ENCODE measurements around the gene NRM. TPM values are rescaled to one million over a fixed set of nuclear protein-coding genes. Genes with fewer than 3 reads are reported as not detected.

NRM gene
- total and polyA plus RNA-seq, 2 of the 13 experiments (the other 11 are each of a cell fraction or from before 2014, with no cell fraction given), result 12.5 to 16.0 TPM

- TF ChIP-seq HOXA9 (CRISPR knock-in tag; IDR thresholded peaks at IDR 0.05; ENCODE audit: borderline replicate concordance) (no peak), FOXO1 (CRISPR knock-in tag; IDR thresholded peaks at IDR 0.05) (peak; percentile 48; the same call in 1 of the 2 replicates), NFKBIZ (CRISPR knock-in tag; IDR thresholded peaks at IDR 0.05) (no peak; the same call in 1 of the 2 replicates), PHF8 (CRISPR knock-in tag; IDR thresholded peaks at IDR 0.05) (peak; percentile 96), SNRNP70 (IDR thresholded peaks at IDR 0.05; ENCODE audit: low read depth, low read length) (no peak), ZSCAN30 (CRISPR knock-in tag; IDR thresholded peaks at IDR 0.05) (no peak), NPAS2 (CRISPR knock-in tag; IDR thresholded peaks at IDR 0.05; ENCODE audit: borderline replicate concordance) (no peak), ARID2 (CRISPR knock-in tag; IDR thresholded peaks at IDR 0.05; ENCODE audit: borderline replicate concordance) (peak; percentile 79; the same call in 1 of the 2 replicates), PAF1 (CRISPR knock-in tag; IDR thresholded peaks at IDR 0.05) (no peak), EED (CRISPR knock-in tag; IDR thresholded peaks at IDR 0.05) (no peak; the same call in 1 of the 2 replicates), ZNF546 (CRISPR knock-in tag; conservative IDR thresholded peaks at IDR 0.05) (0 out of 2 replicates have a peak, but pooled peaks have one; percentile 70), GRHL1 (CRISPR knock-in tag; conservative IDR thresholded peaks at IDR 0.05) (no peak), TGIF2 (CRISPR knock-in tag; IDR thresholded peaks at IDR 0.05) (no peak), XBP1 (CRISPR knock-in tag; IDR thresholded peaks at IDR 0.05) (no peak; the same call in 1 of the 2 replicates), DMTF1 (CRISPR knock-in tag; IDR thresholded peaks at IDR 0.05) (no peak), ZNF800 (CRISPR knock-in tag; IDR thresholded peaks at IDR 0.05) (peak; percentile 70; the same call in 1 of the 2 replicates)
Measured at GRCh38 chr6:30672445-30673253, 18.1 kb downstream of the NRM start, which contains the start of gene DHX16 (continued).

All from HepG2 (cell line).